Neuron (in vitro differentiated cells): ENCODE data around the gene TMEM60.

ENCODE experiments used
- H2AFZ ChIP-seq: one replicate; pipeline ENCODE4 v1.6.1; 2013; ENCODE audit warnings: low read depth, mild to moderate bottlenecking, inconsistent platforms, low read length, moderate library complexity
- H3K27me3 ChIP-seq: one replicate; pipeline ENCODE4 v1.6.1; 2013; ENCODE audit warnings: low read length; ENCODE audit not compliant: insufficient read depth
- H3K36me3 ChIP-seq: one replicate; pipeline ENCODE4 v1.6.1; 2013; ENCODE audit warnings: low read length; ENCODE audit not compliant: insufficient read depth
- H3K4me1 ChIP-seq: one replicate; pipeline ENCODE4 v1.6.1; 2013; ENCODE audit warnings: low read length; ENCODE audit not compliant: insufficient read depth
- H3K4me3 ChIP-seq: 2 replicates; pipeline ENCODE4 v1.5.1; 2013; ENCODE audit warnings: mild to moderate bottlenecking, low read length, moderate library complexity
- H3K9me3 ChIP-seq: one replicate; pipeline ENCODE4 v1.6.1; 2013; ENCODE audit warnings: low read length

The TMEM60 gene

GRCh38 chr7:77826300-77826699 lies 28.1 kb upstream of the TMEM60 start:
- Histone ChIP-seq H3K9me3 (peaks cover 11% of the 10 kb centered on the region), H3K36me3 (no peaks in the 10 kb centered on the region), H3K27me3 (no peaks in the 10 kb centered on the region), H3K4me1 (no peaks in the 10 kb centered on the region), H3K4me3 (no peak overlapping the region), H2AFZ (no peak overlapping the region)

GRCh38 chr7:77825131-77825530 lies 26.9 kb upstream of the TMEM60 start:
- H3K36me3 ChIP-seq, result no peaks in the 10 kb centered on the region
- no peak overlapping the region for H3K4me3 ChIP-seq
- no peaks in the 10 kb centered on the region for H3K4me1 ChIP-seq
- peaks cover 16% of the 10 kb centered on the region for H3K9me3 ChIP-seq
- no peaks in the 10 kb centered on the region for H3K27me3 ChIP-seq
- no peak overlapping the region for H2AFZ ChIP-seq

DNA sequence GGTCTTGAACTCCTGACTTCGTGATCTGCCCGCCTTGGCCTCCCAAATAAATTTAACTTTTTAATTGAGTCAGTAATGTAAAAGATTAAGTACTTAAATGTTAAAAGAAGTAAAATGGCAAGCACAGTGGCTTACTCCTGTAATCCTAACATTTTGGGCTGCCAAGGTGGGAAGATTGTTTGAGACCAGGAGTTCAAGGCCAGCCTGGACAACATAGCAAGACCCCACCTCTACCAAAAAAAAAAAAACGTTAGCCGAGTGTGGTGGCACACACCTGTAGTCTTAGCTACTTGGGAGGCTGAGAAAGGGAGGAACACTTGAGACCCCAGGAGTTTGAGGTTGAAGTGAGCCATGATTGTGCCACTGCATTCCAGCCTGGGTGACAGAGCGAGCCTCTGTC lies 26.4 kb upstream of the TMEM60 start:
- Histone ChIP-seq H3K4me1 (no peaks in the 10 kb centered on the region), H2AFZ (no peak overlapping the region), H3K36me3 (no peaks in the 10 kb centered on the region), H3K9me3 (peaks cover 16% of the 10 kb centered on the region), H3K4me3 (no peak overlapping the region), H3K27me3 (no peaks in the 10 kb centered on the region)

- H3K27me3 ChIP-seq, result no peaks in the 10 kb centered on the region
- no peak overlapping the region for H3K4me3 ChIP-seq
- H3K4me1 ChIP-seq, result no peaks in the 10 kb centered on the region
- peaks cover 19% of the 10 kb centered on the region for H3K9me3 ChIP-seq
- H2AFZ ChIP-seq, result no peak overlapping the region
- no peaks in the 10 kb centered on the region for H3K36me3 ChIP-seq
Measured at GRCh38 chr7:77823787-77824186, 25.6 kb upstream of the TMEM60 start.

- peaks cover 21% of the 10 kb centered on the region for H3K9me3 ChIP-seq
- no peaks in the 10 kb centered on the region for H3K27me3 ChIP-seq
- H2AFZ ChIP-seq, result no peak overlapping the region
- H3K4me1 ChIP-seq, result no peaks in the 10 kb centered on the region
- no peak overlapping the region for H3K4me3 ChIP-seq
- no peaks in the 10 kb centered on the region for H3K36me3 ChIP-seq
Measured at GRCh38 chr7:77822269-77822668, 24.0 kb upstream of the TMEM60 start.

DNA sequence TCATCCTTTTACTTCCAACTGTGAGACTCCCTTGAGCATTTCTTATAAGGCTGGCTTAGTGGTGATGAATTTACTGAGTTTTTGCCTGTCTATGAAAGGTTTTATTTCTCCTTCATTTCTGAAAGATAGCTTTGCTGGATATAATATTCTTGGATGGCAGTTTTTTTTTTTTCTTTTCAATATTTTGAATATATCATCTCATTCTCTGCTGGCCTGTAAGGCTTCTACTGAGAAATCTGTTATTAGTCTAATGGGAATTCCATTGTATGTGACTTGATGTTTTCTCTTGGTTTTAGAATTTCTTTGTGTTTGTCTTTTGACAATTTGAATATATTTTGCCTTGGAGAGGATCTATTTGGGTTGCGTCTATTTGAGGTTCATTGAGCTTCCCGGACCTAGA lies 22.7 kb upstream of the TMEM60 start:
- H3K36me3 ChIP-seq, result no peaks in the 10 kb centered on the region
- peaks cover 25% of the 10 kb centered on the region for H3K9me3 ChIP-seq
- no peak overlapping the region for H2AFZ ChIP-seq
- H3K4me1 ChIP-seq, result no peaks in the 10 kb centered on the region
- no peaks in the 10 kb centered on the region for H3K27me3 ChIP-seq
- no peak overlapping the region for H3K4me3 ChIP-seq

DNA sequence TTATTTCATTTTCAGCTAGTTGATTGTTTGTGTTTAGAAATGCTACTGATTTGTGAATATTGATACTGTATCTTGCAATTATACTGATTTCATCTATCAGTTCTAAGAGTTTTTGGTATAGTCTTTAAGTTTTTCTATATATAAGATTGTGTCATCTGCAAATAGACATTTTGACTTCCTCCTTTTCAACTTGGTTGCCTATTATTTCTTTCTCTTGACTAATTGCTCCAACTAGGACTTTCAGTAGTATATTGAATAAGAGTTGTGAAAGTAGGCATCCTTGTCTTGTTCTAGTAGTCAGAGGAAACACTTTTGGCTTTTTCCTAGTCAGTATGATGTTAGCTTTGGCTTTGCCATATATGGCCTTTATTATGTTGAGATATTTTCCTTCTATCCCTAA lies 20.8 kb upstream of the TMEM60 start:
- Histone ChIP-seq H3K4me1 (no peaks in the 10 kb centered on the region), H3K27me3 (no peaks in the 10 kb centered on the region), H3K36me3 (no peaks in the 10 kb centered on the region), H3K9me3 (peaks cover 22% of the 10 kb centered on the region), H3K4me3 (no peak overlapping the region), H2AFZ (no peak overlapping the region)

DNA sequence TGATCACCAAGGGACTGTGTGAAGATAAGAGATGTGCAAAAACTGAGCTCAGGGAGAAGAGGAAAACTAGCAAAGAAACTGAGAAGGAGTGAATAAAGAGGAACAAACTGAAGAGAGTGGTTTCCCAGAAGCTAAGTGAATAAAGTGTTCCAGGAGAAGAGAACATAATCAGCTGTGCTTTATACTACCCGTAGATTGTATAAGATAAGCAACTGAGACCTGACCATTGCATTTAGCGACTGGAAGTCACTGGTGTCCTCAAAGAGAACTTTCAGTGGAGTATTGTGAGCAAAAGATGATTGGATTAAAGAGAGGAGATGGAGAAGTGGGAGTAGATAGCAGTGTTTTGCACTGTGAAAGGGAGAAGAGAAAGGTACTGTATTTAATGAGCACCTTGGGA lies 14.9 kb upstream of the TMEM60 start:
- Histone ChIP-seq H3K36me3 (no peaks in the 10 kb centered on the region), H3K4me3 (no peak overlapping the region), H3K4me1 (no peaks in the 10 kb centered on the region), H2AFZ (no peak overlapping the region), H3K9me3 (peaks cover 8% of the 10 kb centered on the region), H3K27me3 (no peaks in the 10 kb centered on the region)

DNA sequence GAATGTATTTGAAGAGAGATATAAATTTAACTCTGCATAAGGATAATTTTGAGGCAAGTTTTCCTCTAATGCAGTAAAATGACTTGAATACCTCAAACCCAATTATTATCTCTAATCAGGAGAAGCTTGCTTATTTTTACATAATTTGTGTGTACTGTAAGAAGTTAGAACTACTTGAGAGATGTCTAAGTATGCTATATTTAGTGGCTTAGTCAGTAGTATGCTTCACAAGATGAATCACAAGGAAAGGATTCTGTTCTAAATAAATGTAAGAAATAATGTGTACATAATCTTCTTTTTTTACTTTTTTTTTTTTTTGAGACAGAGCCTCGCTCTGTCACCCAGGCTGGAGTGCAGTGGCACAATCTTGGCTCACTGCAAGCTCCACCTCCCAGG lies 14.1 kb upstream of the TMEM60 start:
- Histone ChIP-seq H3K27me3 (no peaks in the 10 kb centered on the region), H3K4me1 (no peaks in the 10 kb centered on the region)

GRCh38 chr7:77811516-77812289 lies 13.5 kb upstream of the TMEM60 start:
- H3K4me1 ChIP-seq, result no peaks in the 10 kb centered on the region
- H3K4me3 ChIP-seq, result no peak overlapping the region
- H2AFZ ChIP-seq, result no peak overlapping the region
- no peaks in the 10 kb centered on the region for H3K36me3 ChIP-seq
- no peaks in the 10 kb centered on the region for H3K27me3 ChIP-seq
- peaks cover 6% of the 10 kb centered on the region for H3K9me3 ChIP-seq

More for the DNA sequence above, 14.1 kb upstream of the TMEM60 start:
- no peak overlapping the region for H2AFZ ChIP-seq
- peaks cover 8% of the 10 kb centered on the region for H3K9me3 ChIP-seq
- H3K4me3 ChIP-seq, result no peak overlapping the region
- H3K36me3 ChIP-seq, result no peaks in the 10 kb centered on the region

- Histone ChIP-seq H3K9me3 (peaks cover 6% of the 10 kb centered on the region), H2AFZ (no peak overlapping the region), H3K36me3 (no peaks in the 10 kb centered on the region), H3K4me3 (no peak overlapping the region), H3K4me1 (no peaks in the 10 kb centered on the region), H3K27me3 (no peaks in the 10 kb centered on the region)
Measured at GRCh38 chr7:77808517-77808916, 10.3 kb upstream of the TMEM60 start.

- no peaks in the 10 kb centered on the region for H3K4me1 ChIP-seq
- peaks cover 6% of the 10 kb centered on the region for H3K9me3 ChIP-seq
- no peaks in the 10 kb centered on the region for H3K36me3 ChIP-seq
- no peak overlapping the region for H3K4me3 ChIP-seq
- H3K27me3 ChIP-seq, result no peaks in the 10 kb centered on the region
- no peak overlapping the region for H2AFZ ChIP-seq
Measured at GRCh38 chr7:77806425-77806824, 8.2 kb upstream of the TMEM60 start.

DNA sequence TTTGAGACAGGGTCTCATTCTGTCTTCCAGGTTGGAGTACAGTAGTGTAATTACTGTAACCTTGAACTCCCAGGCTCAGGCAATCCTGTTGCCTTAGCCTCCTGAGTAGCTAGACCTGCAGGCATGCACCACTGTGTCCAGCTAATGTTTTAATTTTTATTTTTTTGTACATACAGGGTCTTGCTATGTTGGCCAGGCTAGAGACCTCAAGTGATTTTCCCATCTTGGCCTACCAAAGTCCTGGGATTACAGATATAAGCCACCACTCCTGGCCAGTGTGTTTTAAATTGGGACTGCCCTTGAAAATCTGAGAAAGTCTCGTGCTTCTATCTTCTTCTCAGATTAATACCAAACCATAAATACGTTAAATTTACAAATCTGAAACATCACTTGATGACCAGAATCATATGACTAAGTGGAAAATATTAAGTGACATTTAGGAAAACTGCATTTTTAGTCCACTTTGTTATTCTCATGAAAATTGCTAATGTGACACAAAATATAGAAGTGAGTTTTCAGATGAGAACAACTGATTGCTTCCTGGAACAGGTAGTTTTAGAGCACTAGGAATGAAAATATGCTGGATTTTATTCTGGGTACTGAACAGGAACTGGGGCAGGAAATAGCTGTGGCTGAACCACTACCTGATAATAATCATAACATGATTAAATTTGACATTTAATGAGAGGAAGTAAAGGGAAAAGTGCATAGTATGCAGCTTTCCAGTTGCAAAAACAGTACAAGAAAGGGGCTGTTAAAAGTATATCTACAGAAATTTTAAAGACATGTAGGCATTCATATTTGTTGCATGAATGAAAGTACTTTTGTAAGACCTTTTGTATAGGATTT lies 4.5 kb upstream of the TMEM60 start:
- no peaks in the 10 kb centered on the region for H3K36me3 ChIP-seq
- H3K4me3 ChIP-seq, result no peak overlapping the region
- H3K4me1 ChIP-seq, result peaks cover 14% of the 10 kb centered on the region
- no peaks in the 10 kb centered on the region for H3K27me3 ChIP-seq
- H2AFZ ChIP-seq, result no peak overlapping the region
- peaks cover 3% of the 10 kb centered on the region for H3K9me3 ChIP-seq
